HL-60/S4 treated with retinoic acid at 250 ng/mL for 4 days and 3 days (cell line): Measurements from ENCODE around the gene PRRX2.
"Not testable (repeated sequence)": the region's sequence is repeated elsewhere in the genome, so short reads cannot be mapped to it uniquely, and the experiment has no call there.

Experiments
- in situ Hi-C: fragments of 300-500 bp; cut with MboI; formaldehyde crosslinking; loops from 2 replicates; pipeline ENCODE4 v1.7.0; 2022; ENCODE audit warnings: low sequenced_read_pairs

The PRRX2 gene

DNA sequence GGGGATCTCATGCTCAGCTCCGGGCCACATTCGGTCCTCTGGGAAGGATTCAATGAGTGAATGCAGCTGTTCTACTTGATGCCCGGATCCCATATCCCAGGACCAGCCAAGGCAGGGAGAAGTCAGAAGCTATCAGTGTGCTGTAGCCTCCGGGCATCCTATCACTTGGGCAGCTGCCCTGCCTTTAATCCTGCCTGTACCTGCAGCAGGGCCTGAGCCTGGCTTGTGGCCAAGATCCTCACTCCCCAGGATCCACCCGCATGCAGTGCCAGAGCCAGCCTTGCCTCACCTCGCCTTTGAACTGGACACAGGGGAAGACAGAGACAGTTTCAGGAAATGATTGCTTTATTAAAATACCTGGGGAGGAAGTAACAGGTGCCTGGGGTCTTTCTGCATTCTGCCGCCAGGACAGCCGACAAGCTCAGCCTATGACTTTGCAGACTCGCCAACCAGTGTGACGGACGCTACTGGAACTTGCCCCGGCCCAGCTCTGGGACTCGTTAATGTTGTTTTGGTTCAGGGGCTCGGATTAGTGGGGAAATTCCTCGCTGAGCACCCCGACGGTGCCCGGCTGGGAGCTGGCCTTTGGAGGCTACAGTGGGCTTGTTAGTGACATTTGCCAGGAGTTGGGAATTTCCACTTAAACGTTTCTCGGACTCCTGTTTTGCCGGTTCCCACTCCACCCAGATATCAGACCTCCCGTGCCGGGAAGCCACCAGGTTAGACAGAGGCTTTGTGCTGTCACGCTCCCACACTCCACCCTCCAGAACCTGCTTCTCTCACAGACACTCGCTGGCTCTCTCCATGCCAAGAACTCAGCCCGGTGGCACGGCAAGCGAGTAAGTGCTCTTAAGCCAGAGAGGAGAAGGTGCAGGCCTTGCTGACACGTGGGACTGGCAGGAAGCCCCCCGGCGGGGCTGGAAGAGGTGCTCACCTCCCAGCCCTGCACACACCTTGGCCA, 86.7 kb downstream of the PRRX2 start:
- in situ Hi-C loops: no loop called here

- in situ Hi-C loops: no loop called here
Observed at GRCh38 chr9:129752900-129753729, 87.7 kb downstream of the PRRX2 start, which contains the start of gene PTGES. TSS of gene PTGES (minus strand) at chr9:129753042. CDS start at chr9:129753012, 30 bp downstream.

GRCh38 chr9:129755151-129755550, 89.7 kb downstream of the PRRX2 start:
- in situ Hi-C loops: no loop called here

- in situ Hi-C loops: no loop called here
Observed at GRCh38 chr9:129756191-129756590, 90.7 kb downstream of the PRRX2 start.

DNA sequence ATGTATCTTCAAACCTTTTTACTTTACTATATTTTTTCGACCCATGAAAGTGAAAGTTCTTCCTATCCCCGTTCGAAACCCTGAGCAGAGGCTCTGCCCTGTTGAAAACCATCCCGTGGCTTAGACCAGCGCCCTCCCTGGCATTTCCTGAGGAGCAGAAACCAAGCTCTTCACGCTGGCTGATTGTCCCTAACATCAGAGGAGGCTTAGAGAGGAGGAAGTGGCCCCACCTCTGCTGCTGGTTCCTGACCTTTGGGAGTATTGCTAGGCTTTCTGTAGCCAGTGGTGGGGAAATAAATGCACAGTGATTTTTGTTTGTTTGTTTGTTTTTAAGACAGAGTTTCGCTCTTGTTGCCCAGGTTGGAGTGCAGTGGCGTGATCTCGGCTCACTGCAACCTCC, 91.6 kb downstream of the PRRX2 start:
- in situ Hi-C loops: no loop called here

GRCh38 chr9:129759319-129759718, 93.9 kb downstream of the PRRX2 start:
- in situ Hi-C loops: no loop called here

GRCh38 chr9:129759804-129760502, 94.5 kb downstream of the PRRX2 start:
- in situ Hi-C loops: no loop called here

DNA sequence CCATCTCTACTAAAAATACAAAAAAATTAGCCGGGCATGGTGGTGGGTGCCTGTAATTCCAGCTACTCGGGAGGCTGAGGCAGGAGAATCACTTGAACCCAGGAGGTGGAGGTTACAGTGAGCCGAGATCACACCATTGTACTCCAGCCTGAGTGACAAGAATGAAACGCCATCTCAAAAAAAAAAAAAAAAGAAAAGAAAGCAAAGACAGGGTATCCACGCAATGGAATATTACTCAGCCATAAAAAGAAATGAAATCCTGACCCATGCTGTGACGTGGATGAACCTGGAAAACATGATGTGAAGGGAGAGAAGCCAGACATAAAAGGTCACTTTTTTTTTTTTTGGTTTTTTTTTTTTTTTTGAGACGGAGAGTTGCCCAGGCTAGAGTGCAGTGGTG, 95.3 kb downstream of the PRRX2 start:
- in situ Hi-C loops: not testable (repeated sequence)

GRCh38 chr9:129761293-129761900, 96.0 kb downstream of the PRRX2 start:
- in situ Hi-C loops: no loop called here

DNA sequence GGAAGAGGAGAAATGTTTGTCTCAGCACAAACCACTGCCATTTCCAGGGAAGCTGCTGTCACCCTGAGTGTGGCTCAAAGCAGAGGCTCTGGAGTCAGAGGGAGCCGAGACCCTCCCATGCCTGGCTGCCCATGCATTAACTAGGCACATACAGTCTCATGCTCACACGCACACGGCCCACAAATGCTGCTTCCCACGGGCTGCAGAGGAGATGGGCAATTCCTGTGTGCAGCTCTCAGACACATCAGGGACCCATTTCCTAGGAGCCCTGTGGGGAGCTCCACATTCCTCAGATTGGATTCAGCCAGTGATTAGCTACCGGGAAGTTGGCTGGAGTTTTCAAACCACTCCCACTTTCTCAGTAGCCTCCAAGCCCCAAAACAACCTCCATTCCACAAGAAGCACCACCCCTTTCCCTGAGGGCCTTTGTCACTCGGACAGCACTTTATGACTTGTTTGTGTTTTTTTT, 96.5 kb downstream of the PRRX2 start:
- in situ Hi-C loops: no loop called here

DNA sequence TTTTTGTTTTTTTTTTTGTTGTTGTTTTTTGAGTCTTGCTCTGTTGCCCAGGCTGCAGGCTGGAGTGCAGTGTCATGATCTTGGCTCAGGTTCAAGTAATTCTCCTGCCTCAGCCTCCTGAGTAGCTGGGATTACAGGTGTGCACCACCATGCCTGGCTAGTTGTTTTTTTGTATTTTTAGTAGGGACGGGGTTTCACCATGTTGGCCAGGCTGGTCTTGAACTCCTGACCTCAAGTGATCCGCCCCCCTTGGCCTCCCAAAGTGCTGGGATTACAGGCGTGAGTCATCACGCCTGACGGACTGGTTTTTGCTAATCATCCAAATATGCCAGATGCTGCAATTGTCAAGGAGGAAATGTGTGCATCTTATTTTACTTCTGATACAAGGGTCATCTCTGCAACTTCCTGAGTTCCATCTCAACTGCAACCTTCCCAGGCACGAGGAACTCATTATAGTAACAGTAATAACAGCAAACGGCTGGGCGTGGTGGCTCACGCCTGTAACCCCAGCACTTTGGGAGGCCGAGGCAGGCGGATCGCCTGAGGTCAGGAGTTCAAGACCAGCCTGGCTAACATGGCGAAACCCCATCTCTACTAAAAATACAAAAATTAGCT, 97.0 kb downstream of the PRRX2 start:
- in situ Hi-C loops: not testable (repeated sequence)

DNA sequence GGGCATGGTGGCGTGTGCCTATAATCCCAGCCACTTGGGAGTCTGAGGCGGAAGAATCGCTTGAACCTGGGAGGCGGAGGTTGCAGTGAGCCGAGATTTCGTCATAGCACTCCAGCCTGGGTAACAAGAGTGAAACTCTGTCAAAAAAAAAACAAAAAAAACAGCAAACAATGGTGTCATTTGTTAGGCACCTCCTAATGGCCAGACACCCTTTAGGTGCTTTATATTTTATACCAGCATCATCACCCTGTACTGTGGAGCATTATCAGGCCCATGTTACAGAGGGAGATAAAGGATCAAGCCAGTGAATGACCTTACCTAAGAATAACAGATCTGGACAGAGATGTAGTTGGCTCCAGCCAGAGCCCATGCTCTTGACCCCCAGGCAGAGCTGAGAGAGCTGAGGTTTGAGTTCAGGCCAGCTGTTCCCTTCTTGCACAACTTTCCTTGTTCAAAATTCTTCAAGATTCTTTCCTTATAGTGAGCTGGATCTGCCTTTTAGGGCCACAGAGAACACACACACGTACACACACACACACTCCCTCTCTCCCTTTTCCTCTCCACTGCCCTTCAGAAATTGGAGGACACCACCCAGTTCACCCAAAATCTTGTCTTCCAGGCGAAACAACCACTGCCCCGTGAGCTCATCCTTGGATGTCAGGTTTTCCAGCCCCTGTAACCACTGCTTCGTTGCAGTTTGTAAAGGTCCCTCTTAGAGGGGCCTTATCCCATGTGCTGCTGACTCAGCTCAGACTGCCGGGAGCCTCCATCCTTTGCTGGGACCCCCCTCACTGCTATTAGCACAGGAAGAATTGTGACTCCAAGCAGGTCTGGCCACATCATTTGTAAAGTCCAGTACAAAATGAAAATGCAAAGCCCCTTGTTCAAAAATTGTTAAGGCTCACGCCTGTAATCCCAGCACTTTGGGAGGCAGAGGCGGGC, 97.8 kb downstream of the PRRX2 start:
- in situ Hi-C loops: no loop called here

GRCh38 chr9:129765764-129766317, 100.4 kb downstream of the PRRX2 start:
- in situ Hi-C loops: no loop called here

GRCh38 chr9:129768486-129768885, 103.0 kb downstream of the PRRX2 start:
- in situ Hi-C loops: no loop called here

- in situ Hi-C loops: no loop called here
Observed at GRCh38 chr9:129769669-129770068, 104.2 kb downstream of the PRRX2 start.

- in situ Hi-C loops: no loop called here
Observed at GRCh38 chr9:129770741-129771140, 105.3 kb downstream of the PRRX2 start.
